Kidney capillary endothelial cell (primary cell): ENCODE data around the gene UACA.

ENCODE experiments used
- DNase-seq: peaks from one replicate; pipeline ENCODE4 v3.0.0-alpha.2; 2018; ENCODE audit warnings: low spot score

Gene UACA

GRCh38 chr15:70783041-70783440 lies 19.7 kb upstream of the UACA start:
- no peak for DNase-seq

GRCh38 chr15:70781236-70781635 lies 17.9 kb upstream of the UACA start:
- DNase-seq: no peak

GRCh38 chr15:70778258-70779076 lies 15.1 kb upstream of the UACA start:
- DNase-seq: peak; percentile 65

DNA sequence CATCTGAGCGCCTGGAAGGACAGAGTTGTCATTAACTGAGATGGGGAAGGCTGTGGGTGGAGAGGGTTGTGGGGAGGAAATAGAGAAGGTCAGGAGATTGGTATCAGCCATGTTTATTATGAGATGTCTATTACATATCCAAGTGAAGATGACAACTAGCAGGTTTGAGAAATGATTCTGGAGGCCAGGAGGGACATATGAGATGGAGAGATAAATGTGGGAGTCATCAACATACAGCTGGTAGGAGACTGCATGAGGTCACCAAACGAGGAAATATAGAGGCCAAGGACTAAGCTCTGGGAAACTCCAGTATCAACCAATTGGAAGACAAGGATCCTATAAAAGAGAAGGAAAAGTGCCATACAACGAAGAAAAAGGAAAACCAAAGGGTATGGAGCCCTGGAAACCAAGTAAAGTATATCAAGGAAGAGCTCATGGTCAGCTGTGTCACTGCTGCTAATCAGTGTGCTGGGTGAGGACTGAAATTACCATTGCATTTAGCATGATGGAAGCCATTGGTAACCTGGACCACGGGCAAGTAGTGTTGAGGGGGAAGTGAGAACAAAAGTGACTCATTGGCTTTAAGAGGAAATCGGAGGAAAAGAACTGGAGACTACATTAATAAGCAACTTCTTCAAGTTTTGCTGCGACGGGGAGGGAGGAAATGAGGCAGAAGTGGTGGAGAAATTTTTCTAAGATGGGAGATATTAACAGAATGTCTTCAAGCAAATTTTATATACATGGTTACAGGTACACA lies 14.0 kb upstream of the UACA start:
- DNase-seq: peak; percentile 86

DNA sequence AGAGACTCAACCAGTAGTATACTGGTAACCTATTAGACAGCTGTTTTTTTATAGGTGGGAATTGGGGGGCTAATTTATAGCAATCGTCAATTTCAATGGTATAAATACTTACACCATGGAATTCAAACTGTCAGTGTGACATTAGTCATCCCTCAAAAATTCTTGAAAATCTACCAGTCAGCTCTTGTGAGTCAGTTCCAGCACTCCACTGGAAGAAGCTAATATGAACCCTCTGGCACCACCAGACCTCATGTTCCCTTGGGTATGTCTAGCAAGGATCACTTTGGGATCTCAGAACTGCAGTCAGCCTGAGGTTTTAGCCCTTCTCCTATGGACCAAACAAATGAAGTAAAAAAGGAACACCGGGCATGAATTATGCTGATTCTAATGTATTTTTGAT lies 11.8 kb upstream of the UACA start:
- peak; percentile 91 for DNase-seq

- no peak for DNase-seq
Observed at GRCh38 chr15:70772402-70772801, 9.0 kb upstream of the UACA start.

DNA sequence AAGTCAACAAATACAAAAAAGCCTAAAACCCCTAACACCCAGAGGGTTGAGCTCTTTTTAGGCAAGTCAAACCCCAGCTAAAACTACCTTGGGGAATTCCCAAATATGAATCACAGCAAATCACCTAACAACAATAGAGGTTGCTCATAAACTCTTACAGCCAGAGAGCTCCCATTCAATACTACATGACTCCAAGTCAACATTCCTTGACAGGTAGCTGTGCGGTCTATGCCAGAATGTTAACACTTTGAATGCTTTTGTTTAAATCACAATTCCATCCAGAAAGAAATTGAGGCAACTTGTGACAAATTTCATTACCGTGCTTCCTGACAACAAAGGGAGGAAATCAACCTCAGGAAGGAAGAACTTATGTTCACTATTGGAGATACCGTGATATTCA lies 7.5 kb upstream of the UACA start:
- DNase-seq: peak; percentile 83

- DNase-seq: no peak
Observed at GRCh38 chr15:70768257-70768883, 5.0 kb upstream of the UACA start.

DNA sequence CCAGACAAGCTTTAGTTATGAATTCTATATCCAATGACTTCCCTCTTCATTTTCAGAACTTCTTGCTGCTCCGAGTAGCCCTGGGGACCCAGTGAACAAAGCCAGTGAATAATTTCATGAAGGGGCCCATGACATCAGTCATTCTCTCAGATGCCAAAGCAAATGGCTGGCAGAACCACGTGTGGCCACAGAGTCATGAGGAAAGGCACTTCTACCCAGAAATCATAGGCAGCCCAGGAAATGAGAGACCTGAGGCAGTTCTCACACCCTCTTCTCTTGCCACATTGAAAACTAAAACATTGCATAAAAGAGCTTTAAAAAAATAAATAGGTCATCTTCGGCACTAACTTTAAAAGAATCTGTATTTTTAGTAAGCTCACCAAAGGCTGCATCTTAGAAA lies 4.3 kb upstream of the UACA start:
- no peak for DNase-seq

DNA sequence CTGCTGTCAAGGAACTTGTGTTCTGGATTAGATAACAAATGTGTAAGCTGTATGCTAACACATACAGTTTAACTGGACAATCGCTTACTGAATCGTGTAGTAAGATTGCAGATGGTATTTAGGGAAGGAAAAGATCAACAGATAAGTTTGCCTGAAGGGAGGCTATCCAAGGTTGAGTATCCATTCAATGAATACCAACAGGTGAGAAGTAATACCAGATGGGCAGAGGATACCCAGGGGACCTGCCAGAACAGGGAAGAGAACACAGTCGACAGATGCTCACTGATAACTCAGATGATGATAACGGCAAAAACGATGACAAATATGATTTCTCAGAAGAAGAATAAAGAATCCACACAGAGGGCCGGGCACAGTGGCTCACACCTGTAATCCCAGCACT lies 3.2 kb upstream of the UACA start:
- no peak for DNase-seq

- DNase-seq: no peak
Observed at GRCh38 chr15:70765504-70766281, 2.3 kb upstream of the UACA start.

GRCh38 chr15:70763950-70764730 lies 782 bp upstream of the UACA start:
- no peak for DNase-seq

- DNase-seq: peak; percentile 22
Observed at GRCh38 chr15:70762469-70763119, 764 bp downstream of the UACA start.

- DNase-seq: no peak
Observed at GRCh38 chr15:70761931-70762468, 1.4 kb downstream of the UACA start.

DNA sequence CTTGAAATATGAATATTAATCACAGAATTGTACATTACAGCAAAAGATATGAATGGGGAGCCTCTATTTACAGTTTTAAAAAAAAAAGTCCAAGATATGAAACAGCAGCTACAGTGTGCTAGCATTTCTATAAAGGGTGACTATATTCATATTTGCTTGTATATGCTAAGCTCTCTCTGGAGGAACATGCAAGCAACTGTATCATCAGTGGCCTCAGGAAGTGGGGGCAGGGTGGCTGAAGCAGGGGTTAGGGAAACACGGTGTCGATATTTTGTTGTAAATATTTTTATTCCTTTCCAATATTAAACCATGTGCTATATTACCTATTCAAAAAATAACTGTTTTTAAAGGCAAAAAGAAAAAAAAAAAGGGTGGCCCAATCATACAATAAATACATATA lies 2.3 kb downstream of the UACA start:
- peak; percentile 25 for DNase-seq

GRCh38 chr15:70758790-70759462 lies 4.4 kb downstream of the UACA start:
- DNase-seq: no peak

GRCh38 chr15:70757627-70758026 lies 5.7 kb downstream of the UACA start:
- no peak for DNase-seq

GRCh38 chr15:70754862-70755261 lies 8.5 kb downstream of the UACA start:
- DNase-seq: no peak

DNA sequence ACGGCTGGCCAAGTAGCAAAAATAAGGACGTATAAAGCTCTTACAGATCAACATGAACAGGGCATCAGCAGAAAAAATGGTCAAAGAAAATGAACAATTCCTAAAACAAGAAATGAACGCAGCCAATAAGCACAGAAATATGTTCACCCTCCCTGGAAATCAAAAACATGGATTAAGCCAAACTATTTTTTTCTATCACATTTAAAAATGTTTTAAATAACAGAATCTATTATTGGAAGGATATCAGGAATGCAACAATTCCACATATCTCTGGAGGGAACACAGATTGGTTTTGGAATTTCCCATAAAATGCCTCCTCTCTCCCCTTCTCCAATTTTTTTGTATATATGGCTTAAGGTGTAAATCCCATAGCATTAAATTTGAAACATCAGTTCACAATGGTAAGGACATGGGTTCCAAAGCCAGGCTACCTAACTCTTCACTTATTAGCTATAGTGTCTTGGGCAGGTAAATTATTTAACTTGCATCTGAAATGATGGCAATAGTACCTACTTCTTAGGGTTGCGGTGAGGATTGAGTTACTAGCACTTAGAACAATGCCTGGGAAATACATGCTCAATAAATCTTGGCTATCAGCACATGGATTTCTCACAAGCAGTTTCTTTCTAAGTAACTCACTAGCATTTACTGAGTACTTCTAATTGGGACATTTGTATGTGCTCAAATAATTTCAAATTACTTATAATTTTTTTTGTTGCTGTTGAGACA lies 10.1 kb downstream of the UACA start:
- no peak for DNase-seq
